HCT116 (cell line): ENCODE results near the gene LRRC7. TPM values are rescaled to one million over a fixed set of nuclear protein-coding genes. Genes with fewer than 3 reads are reported as not detected.

Source experiments
- ATAC-seq: fragments of 200-7000 bp; cut with Tn5 transposase; 2 replicates; pipeline ENCODE4 v1.9.1; 2020; ENCODE audit warnings: mild to moderate bottlenecking, moderate library complexity
- BruUV-seq: library from RNA; stranded (reverse); fragments of 400-500 nt; replicated peaks from 2 replicates; lab custom pipeline; 2021; lab: Mats Ljungman, UMichigan
- CTCF ChIA-PET: fragments of 300-600 bp; sonication (Branson Sonifier 250); formaldehyde crosslinking; loops from one replicate; lab custom pipeline; 2021; ENCODE audit warnings: antibody characterized with exemption; lab: Charles Lee
- POLR2A ChIA-PET: fragments of 300-600, 350-600 bp; sonication (Branson Sonifier 250); formaldehyde crosslinking; loops from one replicate; lab custom pipeline; 2021; ENCODE audit warnings: antibody characterized with exemption; lab: Charles Lee
- RAD21 ChIA-PET, 2 experiments: fragments of 300-600 bp; sonication (Branson Sonifier 250); formaldehyde crosslinking; loops; one replicate each; lab custom pipeline; 2023; ENCODE audit warnings: low total read pairs in 2 of 2; ENCODE audit not compliant: uncharacterized antibody in 2 of 2, unreplicated experiment in 2 of 2, low non-redundant PET in 1 of 2; lab: Charles Lee
- DNase-seq: peaks from one replicate; pipeline ENCODE4 v3.0.0-alpha.2; 2010; ENCODE audit warnings: low read depth, low spot score
- H2AFZ ChIP-seq: fragments of 200-600 bp; shearing (Covaris generic), sonication (generic); 2 replicates; pipeline ENCODE4 v1.6.1; 2017; ENCODE audit warnings: low read depth, mixed run types, mixed read lengths, antibody characterized with exemption, low read length; ENCODE audit not compliant: poor library complexity, severe bottlenecking
- H3K27ac ChIP-seq: 2 replicates; pipeline ENCODE4 v1.5.1; 2012; ENCODE audit warnings: low read depth, low read length
- H3K27me3 ChIP-seq: fragments of 200-600 bp; sonication (generic); 2 replicates; pipeline ENCODE4 v1.6.1; 2016; ENCODE audit warnings: mixed run types, low read length, mixed read lengths; ENCODE audit not compliant: insufficient read depth
- H3K36me3 ChIP-seq, 2 experiments: fragments of 200-500 bp in 1 of 2; fragments of 200-600 bp in 1 of 2; sonication (Bioruptor generic) in 1 of 2; sonication (generic) in 1 of 2; 2 replicates each; pipeline versions ENCODE4 v1.5.1 to v1.6.1; 2014 to 2016; ENCODE audit warnings: low read length in 2 of 2, inconsistent platforms in 1 of 2, mixed read lengths in 1 of 2, mixed run types in 1 of 2; ENCODE audit not compliant: insufficient read depth in 2 of 2, control insufficient read depth in 1 of 2
- H3K4me1 ChIP-seq, 2 experiments: fragments of 200-600 bp in 1 of 2; sonication (generic) in 1 of 2; 2 replicates each; pipeline versions ENCODE4 v1.5.1 to v1.6.1; 2012 to 2017; ENCODE audit warnings: low read length in 2 of 2, inconsistent platforms in 1 of 2, mild to moderate bottlenecking in 1 of 2, mixed read lengths in 1 of 2, mixed run types in 1 of 2, moderate library complexity in 1 of 2; ENCODE audit not compliant: insufficient read depth in 2 of 2, control insufficient read depth in 1 of 2
- H3K4me2 ChIP-seq: fragments of 200-600 bp; sonication (generic); 2 replicates; pipeline ENCODE4 v1.6.1; 2017; ENCODE audit warnings: mixed run types, low read length, mixed read lengths
- H3K4me3 ChIP-seq, 2 experiments: fragments of 200-600 bp in 1 of 2; sonication (generic) in 1 of 2; replicated peaks in 1 of 2; 2 replicates each; pipeline ENCODE4 v1.5.1; 2011 to 2016; ENCODE audit warnings: low read length in 2 of 2, control low read depth in 1 of 2, low read depth in 1 of 2, mild to moderate bottlenecking in 1 of 2, mixed read lengths in 1 of 2, mixed run types in 1 of 2
- H3K79me2 ChIP-seq: fragments of 200-600 bp; sonication (generic); 2 replicates; pipeline ENCODE4 v1.6.1; 2017; ENCODE audit warnings: mild to moderate bottlenecking, mixed run types, low read length, moderate library complexity, mixed read lengths; ENCODE audit not compliant: insufficient read depth
- H3K9ac ChIP-seq: fragments of 200-600 bp; sonication (generic); 2 replicates; pipeline ENCODE4 v1.6.1; 2016; ENCODE audit warnings: low read length, mixed read lengths
- H3K9me2 ChIP-seq: fragments of 200-600 bp; sonication (generic), shearing (Covaris generic); 2 replicates; pipeline ENCODE4 v1.6.1; 2017; ENCODE audit warnings: mixed run types, mild to moderate bottlenecking, moderate library complexity; ENCODE audit not compliant: insufficient read depth
- H3K9me3 ChIP-seq, 2 experiments: fragments of 200-500 bp in 1 of 2; fragments of 200-600 bp in 1 of 2; sonication (Bioruptor generic) in 1 of 2; sonication (generic) in 1 of 2; 2 replicates each; pipeline ENCODE4 v1.6.1; 2014 to 2017; ENCODE audit warnings: low read length in 2 of 2, mixed read lengths in 2 of 2, inconsistent platforms in 1 of 2, low read depth in 1 of 2, mild to moderate bottlenecking in 1 of 2, mixed run types in 1 of 2, moderate library complexity in 1 of 2; ENCODE audit not compliant: control insufficient read depth in 1 of 2, insufficient read depth in 1 of 2
- H4K20me1 ChIP-seq: fragments of 200-600 bp; sonication (generic), shearing (Covaris generic); 2 replicates; pipeline ENCODE4 v1.6.1; 2017; ENCODE audit warnings: mixed run types, mild to moderate bottlenecking, moderate library complexity; ENCODE audit not compliant: insufficient read depth
- CEBPB ChIP-seq: IDR thresholded peaks from 2 replicates; pipeline ENCODE4 v1.6.1; 2012; ENCODE audit warnings: low read depth
- EGR1 ChIP-seq: IDR thresholded peaks from 2 replicates; pipeline ENCODE4 v1.6.1; 2012; ENCODE audit warnings: low read depth
- EZH2phosphoT487 ChIP-seq: fragments of 200-600 bp; IDR thresholded peaks from 2 replicates; pipeline ENCODE4 v1.6.1; 2018; ENCODE audit warnings: antibody characterized with exemption, borderline replicate concordance
- FOSL1 ChIP-seq: IDR thresholded peaks from 2 replicates; pipeline ENCODE4 v1.6.1; 2012; ENCODE audit warnings: low read depth
- JUND ChIP-seq: IDR thresholded peaks from 2 replicates; pipeline ENCODE4 v1.6.1; 2012
- RAD21 ChIP-seq: IDR thresholded peaks from 2 replicates; pipeline ENCODE4 v1.6.1; 2012; ENCODE audit warnings: low read depth, mild to moderate bottlenecking
- REST ChIP-seq: IDR thresholded peaks from 2 replicates; pipeline ENCODE4 v1.6.1; 2012; ENCODE audit warnings: low read depth
- SIN3A ChIP-seq: IDR thresholded peaks from 2 replicates; pipeline ENCODE4 v1.6.1; 2012; ENCODE audit warnings: low read depth
- SRF ChIP-seq: IDR thresholded peaks from 2 replicates; pipeline ENCODE4 v1.6.1; 2012; ENCODE audit warnings: low read depth
- TCF7L2 ChIP-seq: IDR thresholded peaks from 2 replicates; pipeline ENCODE4 v1.7.0; 2011; ENCODE audit warnings: borderline replicate concordance, inconsistent platforms; ENCODE audit not compliant: insufficient read depth, insufficient read length; ENCODE audit errors: extremely low read depth
- YY1 ChIP-seq: IDR thresholded peaks from 2 replicates; pipeline ENCODE4 v1.6.1; 2011; ENCODE audit warnings: low read length, low read depth, moderate library complexity, mild to moderate bottlenecking; ENCODE audit not compliant: insufficient replicate concordance; ENCODE audit errors: extremely low read depth
- ZFX ChIP-seq: fragments of 450-650 bp; IDR thresholded peaks from 2 replicates; pipeline ENCODE4 v1.6.1; 2017
- ZNF274 ChIP-seq: fragments of 200-500 bp; sonication (Bioruptor generic); IDR thresholded peaks from 2 replicates; pipeline ENCODE4 v1.6.1; 2014; ENCODE audit warnings: mild to moderate bottlenecking, low read depth, low read length, inconsistent platforms
- intact Hi-C: fragments of 100-400 bp; cut with micrococcal nuclease; formaldehyde crosslinking; loops from 2 replicates; pipeline ENCODE4 v1.10.0; 2022
- total RNA-seq: library from RNA; stranded (reverse); gene quantifications from one replicate; pipeline ENCODE4 v1.2.1, GENCODE V29; 2021; ENCODE audit not compliant: unreplicated experiment
- TF ChIP-seq, protein P1 (sequence below): IDR thresholded peaks from 2 replicates; pipeline ENCODE4 v1.6.1; 2012
- TF ChIP-seq, protein P2 (sequence below): IDR thresholded peaks from 2 replicates; pipeline ENCODE4 v1.6.1; 2012
- TF ChIP-seq, protein P3 (sequence below): IDR thresholded peaks from 2 replicates; pipeline ENCODE4 v1.6.1; 2011; ENCODE audit warnings: mild to moderate bottlenecking, low read length, moderate library complexity; ENCODE audit not compliant: insufficient replicate concordance; ENCODE audit errors: extremely low read depth

LRRC7 gene
- total RNA-seq, 1 experiment from 2014 or later: not detected

GRCh38 chr1:70038025-70038424, 470.3 kb downstream of the LRRC7 start:
- H2AFZ ChIP-seq: no peak overlapping the region
- DNase-seq (no peak), ATAC-seq (no peak)
- H3K9me2 ChIP-seq: no peaks in the 10 kb centered on the region
- ChIA-PET POLR2A (no interaction called here), CTCF (no interaction called here), RAD21 (no interaction called here)
- no peak for TF ChIP-seq EGR1
- no peak for TF ChIP-seq EZH2phosphoT487
- no peak for TF ChIP-seq SRF
- H3K79me2 ChIP-seq: no peaks in the 10 kb centered on the region
- H4K20me1 ChIP-seq: no peaks in the 10 kb centered on the region
- H3K27ac ChIP-seq: no peak overlapping the region
- no peak overlapping the region for H3K9ac ChIP-seq
- H3K4me2 ChIP-seq: no peak overlapping the region
- H3K27me3 ChIP-seq: peaks cover 9% of the 10 kb centered on the region; the same call in 1 of the 2 replicates
- intact Hi-C loops: loop anchor here (10.0 kb wide), 1 partner anchor 657 kb away; no protein-coding TSS in a partner anchor
- no peaks in the 10 kb centered on the region; a peak in 1 of 4 replicates for H3K4me1 ChIP-seq
- no peaks in the 10 kb centered on the region for H3K9me3 ChIP-seq
- H3K4me3 ChIP-seq: no peak overlapping the region
- H3K36me3 ChIP-seq: no peaks in the 10 kb centered on the region
- no TSS peak for BruUV-seq

- Histone ChIP-seq H3K27ac (no peak overlapping the region), H3K9me3 (no peaks in the 10 kb centered on the region), H3K4me1 (no peaks in the 10 kb centered on the region; a peak in 1 of 4 replicates), H3K4me2 (no peak overlapping the region), H3K9ac (no peak overlapping the region), H3K36me3 (no peaks in the 10 kb centered on the region), H3K27me3 (peaks cover 14% of the 10 kb centered on the region; the same call in 1 of the 2 replicates), H4K20me1 (no peaks in the 10 kb centered on the region), H2AFZ (no peak overlapping the region), H3K9me2 (no peaks in the 10 kb centered on the region), H3K79me2 (no peaks in the 10 kb centered on the region), H3K4me3 (no peak overlapping the region)
- no TSS peak for BruUV-seq
- ATAC-seq: no peak
- POLR2A ChIA-PET: no interaction called here
- RAD21 ChIA-PET: no interaction called here
- no peak for DNase-seq
- intact Hi-C loops: loop anchor here (10.0 kb wide), 1 partner anchor 655 kb away; no protein-coding TSS in a partner anchor
- CTCF ChIA-PET: no interaction called here
- TF ChIP-seq ZNF274 (no peak), RAD21 (no peak), YY1 (no peak), SIN3A (no peak), CEBPB (no peak), EZH2phosphoT487 (no peak), ZFX (no peak), EGR1 (no peak), REST (no peak), TCF7L2 (no peak), FOSL1 (no peak), JUND (no peak)
- TF ChIP-seq, protein P1, sequence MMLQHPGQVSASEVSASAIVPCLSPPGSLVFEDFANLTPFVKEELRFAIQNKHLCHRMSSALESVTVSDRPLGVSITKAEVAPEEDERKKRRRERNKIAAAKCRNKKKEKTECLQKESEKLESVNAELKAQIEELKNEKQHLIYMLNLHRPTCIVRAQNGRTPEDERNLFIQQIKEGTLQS: no peak
- TF ChIP-seq, protein P2, sequence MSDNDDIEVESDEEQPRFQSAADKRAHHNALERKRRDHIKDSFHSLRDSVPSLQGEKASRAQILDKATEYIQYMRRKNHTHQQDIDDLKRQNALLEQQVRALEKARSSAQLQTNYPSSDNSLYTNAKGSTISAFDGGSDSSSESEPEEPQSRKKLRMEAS: no peak
- TF ChIP-seq, protein P3, sequence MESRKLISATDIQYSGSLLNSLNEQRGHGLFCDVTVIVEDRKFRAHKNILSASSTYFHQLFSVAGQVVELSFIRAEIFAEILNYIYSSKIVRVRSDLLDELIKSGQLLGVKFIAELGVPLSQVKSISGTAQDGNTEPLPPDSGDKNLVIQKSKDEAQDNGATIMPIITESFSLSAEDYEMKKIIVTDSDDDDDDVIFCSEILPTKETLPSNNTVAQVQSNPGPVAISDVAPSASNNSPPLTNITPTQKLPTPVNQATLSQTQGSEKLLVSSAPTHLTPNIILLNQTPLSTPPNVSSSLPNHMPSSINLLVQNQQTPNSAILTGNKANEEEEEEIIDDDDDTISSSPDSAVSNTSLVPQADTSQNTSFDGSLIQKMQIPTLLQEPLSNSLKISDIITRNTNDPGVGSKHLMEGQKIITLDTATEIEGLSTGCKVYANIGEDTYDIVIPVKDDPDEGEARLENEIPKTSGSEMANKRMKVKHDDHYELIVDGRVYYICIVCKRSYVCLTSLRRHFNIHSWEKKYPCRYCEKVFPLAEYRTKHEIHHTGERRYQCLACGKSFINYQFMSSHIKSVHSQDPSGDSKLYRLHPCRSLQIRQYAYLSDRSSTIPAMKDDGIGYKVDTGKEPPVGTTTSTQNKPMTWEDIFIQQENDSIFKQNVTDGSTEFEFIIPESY: no peak
Observed at GRCh38 chr1:70039485-70039884, 471.8 kb downstream of the LRRC7 start.
